DOHH2 (cell line): ENCODE data around the gene PON2.

Experiments used
- H3F3A ChIP-seq: fragments of 200-600 bp; sonication (generic), shearing (Covaris generic); 2 replicates; pipeline ENCODE4 v1.6.0; 2016; ENCODE audit warnings: antibody characterized with exemption, mild to moderate bottlenecking; ENCODE audit not compliant: control insufficient read depth, insufficient read depth
- H3K27ac ChIP-seq: fragments of 200-600 bp; sonication (generic); 2 replicates; pipeline ENCODE4 v1.5.1; 2014; ENCODE audit warnings: low read depth, mild to moderate bottlenecking, low read length, moderate library complexity
- H3K27me3 ChIP-seq: fragments of 200-600 bp; sonication (generic); 2 replicates; pipeline ENCODE4 v1.6.1; 2014; ENCODE audit warnings: mild to moderate bottlenecking, low read length, mixed read lengths; ENCODE audit not compliant: control insufficient read depth
- H3K36me3 ChIP-seq: fragments of 200-600 bp; sonication (generic); 2 replicates; pipeline ENCODE4 v1.6.1; 2014; ENCODE audit warnings: mild to moderate bottlenecking, low read length, moderate library complexity, mixed read lengths; ENCODE audit not compliant: control insufficient read depth
- H3K4me1 ChIP-seq: fragments of 200-600 bp; sonication (generic); 2 replicates; pipeline ENCODE4 v1.6.1; 2014; ENCODE audit warnings: mild to moderate bottlenecking, low read length, mixed read lengths; ENCODE audit not compliant: control insufficient read depth
- H3K4me2 ChIP-seq: fragments of 200-600 bp; sonication (generic); 2 replicates; pipeline ENCODE4 v1.6.0; 2014; ENCODE audit warnings: mild to moderate bottlenecking, low read length, moderate library complexity
- H3K4me3 ChIP-seq: fragments of 200-600 bp; sonication (generic); 2 replicates; pipeline ENCODE4 v1.5.1; 2014; ENCODE audit warnings: mild to moderate bottlenecking, low read length, mixed read lengths
- H3K79me2 ChIP-seq: fragments of 200-600 bp; sonication (generic); 2 replicates; pipeline ENCODE4 v1.6.1; 2014; ENCODE audit warnings: mild to moderate bottlenecking, low read length, mixed read lengths; ENCODE audit not compliant: control insufficient read depth
- H3K9me2 ChIP-seq: fragments of 200-600 bp; sonication (generic); replicated peaks from 2 replicates; pipeline ENCODE4 v1.6.1; 2014; ENCODE audit warnings: mild to moderate bottlenecking, low read length, mixed read lengths; ENCODE audit not compliant: control insufficient read depth
- H3K9me3 ChIP-seq: fragments of 200-600 bp; sonication (generic); 2 replicates; pipeline ENCODE4 v1.6.1; 2014; ENCODE audit warnings: antibody characterized with exemption, low read length, mixed read lengths; ENCODE audit not compliant: control insufficient read depth, insufficient read depth
- H4K20me1 ChIP-seq: fragments of 200-600 bp; sonication (generic); 2 replicates; pipeline ENCODE4 v1.6.0; 2014; ENCODE audit warnings: low read depth, mild to moderate bottlenecking, antibody characterized with exemption, low read length, moderate library complexity; ENCODE audit not compliant: control insufficient read depth, insufficient read depth
- CTCF ChIP-seq: fragments of 200-600 bp; sonication (generic); IDR thresholded peaks from one replicate; pipeline ENCODE4 v1.5.1; 2014; ENCODE audit warnings: antibody characterized with exemption, mild to moderate bottlenecking, low read depth, low read length; ENCODE audit not compliant: poor library complexity, severe bottlenecking
- EZH2phosphoT487 ChIP-seq: fragments of 200-600 bp; sonication (generic); IDR thresholded peaks from 2 replicates; pipeline ENCODE4 v1.6.1; 2017; ENCODE audit warnings: borderline replicate concordance, mild to moderate bottlenecking, antibody characterized with exemption, low read length, moderate library complexity, mixed read lengths

PON2 gene

DNA sequence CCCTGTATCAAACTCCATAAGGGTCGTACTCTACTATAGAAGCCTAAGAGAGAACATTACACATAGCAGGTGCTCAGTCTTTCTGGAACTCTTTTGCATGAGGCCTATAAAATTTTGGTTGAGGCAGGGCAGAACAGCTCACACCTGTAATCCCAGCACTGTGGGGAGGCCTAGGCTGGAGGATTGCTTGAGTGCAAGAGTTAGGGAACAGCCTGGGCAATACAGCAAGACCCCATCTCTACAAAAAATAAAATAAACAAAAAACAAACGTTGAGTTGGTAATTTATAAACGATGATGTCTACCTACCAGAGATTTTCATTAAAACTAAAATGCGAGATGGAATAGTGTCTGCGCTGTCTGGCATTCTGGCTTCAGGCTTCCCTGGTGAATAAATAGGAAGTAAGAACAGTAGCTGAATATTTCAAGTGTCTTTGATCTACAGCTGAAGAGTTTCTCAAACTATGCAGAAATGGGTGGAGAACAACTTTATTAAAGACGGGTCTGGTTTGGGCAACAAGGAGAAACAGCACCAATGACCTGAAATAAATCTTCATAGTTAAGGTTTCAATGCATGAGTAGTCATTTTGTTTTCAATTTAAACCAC lies 774 bp downstream of the PON2 start:
- TF ChIP-seq CTCF (no peak), EZH2phosphoT487 (no peak)
- H3K27me3 ChIP-seq, result no peaks in the 10 kb centered on the region
- H3K36me3 ChIP-seq, result no peaks in the 10 kb centered on the region
- H3K4me2 ChIP-seq, result no peak overlapping the region
- no peaks in the 10 kb centered on the region for H3K9me3 ChIP-seq
- no peak overlapping the region for H3K27ac ChIP-seq
- H4K20me1 ChIP-seq, result no peaks in the 10 kb centered on the region
- H3K9me2 ChIP-seq, result no peaks in the 10 kb centered on the region
- no peaks in the 10 kb centered on the region for H3K4me1 ChIP-seq
- H3F3A ChIP-seq, result no peaks in the 10 kb centered on the region
- no peak overlapping the region for H3K4me3 ChIP-seq
- H3K79me2 ChIP-seq, result no peaks in the 10 kb centered on the region

- H3F3A ChIP-seq, result no peaks in the 10 kb centered on the region
- H3K27ac ChIP-seq, result no peak overlapping the region
- no peaks in the 10 kb centered on the region for H4K20me1 ChIP-seq
- no peaks in the 10 kb centered on the region for H3K9me3 ChIP-seq
- H3K9me2 ChIP-seq, result no peaks in the 10 kb centered on the region
- no peaks in the 10 kb centered on the region for H3K79me2 ChIP-seq
- no peak overlapping the region for H3K4me3 ChIP-seq
- H3K36me3 ChIP-seq, result no peaks in the 10 kb centered on the region
- TF ChIP-seq CTCF, result no peak
- no peak for TF ChIP-seq EZH2phosphoT487
- H3K4me2 ChIP-seq, result no peak overlapping the region
- H3K4me1 ChIP-seq, result no peaks in the 10 kb centered on the region
- no peaks in the 10 kb centered on the region for H3K27me3 ChIP-seq
These were observed 1.7 kb downstream of the PON2 start for GRCh38 chr7:95433129-95433528.

- Histone ChIP-seq H3K4me2 (no peak overlapping the region), H3K4me3 (no peak overlapping the region), H3K36me3 (no peaks in the 10 kb centered on the region), H3K9me3 (no peaks in the 10 kb centered on the region), H4K20me1 (no peaks in the 10 kb centered on the region), H3F3A (no peaks in the 10 kb centered on the region), H3K27me3 (no peaks in the 10 kb centered on the region), H3K9me2 (no peaks in the 10 kb centered on the region), H3K27ac (no peak overlapping the region), H3K4me1 (no peaks in the 10 kb centered on the region), H3K79me2 (no peaks in the 10 kb centered on the region)
- TF ChIP-seq EZH2phosphoT487 (no peak), CTCF (no peak)
These were observed 2.2 kb downstream of the PON2 start for GRCh38 chr7:95432606-95433005.
